SHP77 treated with DMSO at 0.1 percent for 48 hours (cell line): Measurements from ENCODE around the gene ARMC8.
"Not testable (repeated sequence)": the region's sequence is repeated elsewhere in the genome, so short reads cannot be mapped to it uniquely, and the experiment has no call there.

Experiments
- DNase-seq: peaks from one replicate; lab custom pipeline; 2025; lab: John Stamatoyannopoulos, UW

ARMC8 gene, protein sequence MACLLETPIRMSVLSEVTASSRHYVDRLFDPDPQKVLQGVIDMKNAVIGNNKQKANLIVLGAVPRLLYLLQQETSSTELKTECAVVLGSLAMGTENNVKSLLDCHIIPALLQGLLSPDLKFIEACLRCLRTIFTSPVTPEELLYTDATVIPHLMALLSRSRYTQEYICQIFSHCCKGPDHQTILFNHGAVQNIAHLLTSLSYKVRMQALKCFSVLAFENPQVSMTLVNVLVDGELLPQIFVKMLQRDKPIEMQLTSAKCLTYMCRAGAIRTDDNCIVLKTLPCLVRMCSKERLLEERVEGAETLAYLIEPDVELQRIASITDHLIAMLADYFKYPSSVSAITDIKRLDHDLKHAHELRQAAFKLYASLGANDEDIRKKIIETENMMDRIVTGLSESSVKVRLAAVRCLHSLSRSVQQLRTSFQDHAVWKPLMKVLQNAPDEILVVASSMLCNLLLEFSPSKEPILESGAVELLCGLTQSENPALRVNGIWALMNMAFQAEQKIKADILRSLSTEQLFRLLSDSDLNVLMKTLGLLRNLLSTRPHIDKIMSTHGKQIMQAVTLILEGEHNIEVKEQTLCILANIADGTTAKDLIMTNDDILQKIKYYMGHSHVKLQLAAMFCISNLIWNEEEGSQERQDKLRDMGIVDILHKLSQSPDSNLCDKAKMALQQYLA

DNA sequence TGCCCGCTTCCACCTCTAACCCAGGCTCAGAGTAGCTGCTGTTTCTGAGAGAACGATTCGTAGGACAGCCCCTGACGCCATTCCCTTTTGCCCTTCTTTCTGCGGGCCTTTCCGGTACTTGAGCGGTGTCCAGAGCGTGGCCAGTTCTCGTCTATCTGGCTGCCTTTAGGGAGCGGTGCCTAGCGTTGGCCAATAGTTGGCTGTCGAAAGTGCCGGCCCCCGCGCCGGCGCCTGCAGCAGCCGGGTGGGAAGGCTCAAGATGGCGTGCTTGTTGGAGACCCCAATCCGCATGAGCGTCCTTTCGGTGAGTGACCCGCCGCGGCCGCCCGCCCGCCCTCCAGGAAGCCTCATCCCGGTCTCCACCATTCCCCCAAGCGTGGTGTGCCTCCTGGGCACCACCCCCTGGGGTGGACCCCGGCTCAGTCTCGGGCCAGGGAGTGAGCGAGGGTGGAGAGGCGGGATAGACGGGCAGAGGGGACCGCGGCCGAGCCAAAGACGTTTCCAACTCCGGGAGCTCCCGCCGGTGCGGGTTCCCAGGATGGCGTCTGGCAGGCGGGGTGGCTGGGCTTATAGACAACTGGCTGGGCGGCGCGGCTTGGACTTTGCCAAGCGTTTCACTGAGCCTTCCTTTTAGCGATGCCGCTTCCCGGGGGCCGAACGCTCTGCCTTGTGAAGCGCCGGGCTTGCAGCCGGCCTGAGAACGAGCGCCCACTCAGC is at the start of gene ARMC8:
Gene ARMC8, plus strand, starts transcription at position 6 of the 717 bp plus-strand sequence. Its CDS starts 254 bp downstream, at position 260.
- peak; percentile 82 for DNase-seq

DNA sequence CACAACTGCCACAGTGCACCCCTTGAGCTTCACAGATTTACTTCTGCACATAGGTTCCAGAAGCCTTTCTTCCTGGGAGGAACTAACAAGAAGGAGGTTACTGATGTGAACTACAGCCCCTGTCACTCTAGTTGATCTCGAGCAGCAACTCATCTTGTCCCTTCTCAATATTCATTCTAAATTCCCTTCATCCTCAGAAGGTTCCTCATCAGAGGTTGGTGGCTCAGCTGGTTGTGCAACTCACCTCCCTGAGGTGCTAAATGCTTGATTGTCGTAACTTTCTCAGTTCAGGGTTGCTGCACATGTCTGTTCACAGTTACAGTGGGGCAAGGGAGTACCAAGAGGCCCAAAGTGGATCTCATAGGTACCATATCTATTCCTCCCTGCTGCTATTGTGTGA is 49.2 kb upstream of the ARMC8 start:
- DNase-seq = no peak

DNA sequence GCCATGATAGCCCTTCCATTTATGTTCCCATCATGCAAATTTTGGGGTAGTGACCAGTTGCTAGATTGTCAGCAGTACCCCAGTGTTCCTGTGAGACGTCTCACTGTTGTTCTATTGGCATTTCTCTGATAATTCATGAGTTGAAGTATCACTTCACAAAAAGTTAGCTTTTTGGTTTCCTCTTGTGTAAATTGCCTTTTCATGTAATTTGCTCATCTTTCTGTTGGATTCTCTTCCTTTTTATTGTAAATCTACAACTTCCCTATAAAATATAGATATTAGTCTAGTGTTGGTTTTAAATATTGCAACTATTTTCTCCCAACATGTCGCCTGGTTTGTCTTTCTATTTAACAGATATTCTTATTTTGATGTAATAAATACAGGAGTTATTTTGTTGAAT is 47.4 kb upstream of the ARMC8 start:
- DNase-seq = no peak

DNA sequence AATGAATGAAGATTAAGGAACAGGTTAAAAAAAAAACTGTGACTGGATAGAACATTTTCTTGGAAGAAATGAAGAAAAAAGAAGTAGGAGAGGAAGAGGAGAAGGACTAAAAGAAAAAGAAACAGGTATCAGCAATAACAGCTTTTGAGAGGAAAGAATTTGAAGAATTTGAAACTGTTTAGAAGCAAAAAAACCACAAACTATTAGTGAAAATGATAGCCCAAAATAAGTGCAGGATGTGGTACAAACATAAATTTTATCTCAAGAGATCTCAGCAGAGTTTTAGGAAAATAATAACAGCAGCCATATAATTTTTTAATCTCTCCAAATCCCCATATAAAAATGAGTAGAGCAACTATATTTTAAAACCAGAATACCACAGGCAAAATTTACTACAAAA is 46.2 kb upstream of the ARMC8 start:
- DNase-seq = no peak

DNA sequence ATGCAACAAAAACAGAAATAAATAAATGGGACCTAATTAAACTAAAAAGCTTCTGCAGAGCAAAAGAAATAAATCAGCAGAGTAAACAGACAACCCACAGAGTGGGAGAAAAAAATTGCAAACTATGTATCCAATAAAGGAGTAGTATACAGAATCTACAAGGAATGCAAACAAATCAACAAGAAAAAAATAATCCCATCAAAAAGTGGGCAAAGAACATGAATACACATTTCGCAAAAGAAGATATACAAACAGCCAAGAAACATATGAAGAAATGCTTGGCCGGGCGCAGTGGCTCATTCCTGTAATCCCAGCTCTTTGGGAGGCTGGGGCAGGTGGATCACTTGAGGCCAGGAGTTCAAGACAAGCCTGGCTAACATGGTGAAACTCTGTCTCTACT is 44.9 kb upstream of the ARMC8 start:
- not testable (repeated sequence) for DNase-seq

DNA sequence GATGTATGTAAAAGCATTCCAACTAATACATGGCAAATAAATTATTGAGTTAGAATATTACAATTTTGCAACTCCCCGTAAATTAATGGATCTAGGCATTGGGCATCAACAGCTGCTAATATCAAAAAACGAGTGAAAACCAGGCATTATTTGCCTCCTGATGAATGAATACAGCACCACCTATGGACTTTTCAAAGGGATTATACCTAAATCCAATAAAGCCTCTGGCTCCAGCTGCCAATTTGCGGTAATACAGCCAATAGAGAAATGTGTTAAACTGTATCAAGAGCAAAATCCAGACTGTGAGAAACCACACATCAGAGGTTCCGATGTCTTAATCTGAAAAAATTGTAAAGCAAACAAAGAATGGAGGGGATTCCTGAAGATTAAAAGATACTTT is 38.6 kb upstream of the ARMC8 start:
- DNase-seq = no peak

DNA sequence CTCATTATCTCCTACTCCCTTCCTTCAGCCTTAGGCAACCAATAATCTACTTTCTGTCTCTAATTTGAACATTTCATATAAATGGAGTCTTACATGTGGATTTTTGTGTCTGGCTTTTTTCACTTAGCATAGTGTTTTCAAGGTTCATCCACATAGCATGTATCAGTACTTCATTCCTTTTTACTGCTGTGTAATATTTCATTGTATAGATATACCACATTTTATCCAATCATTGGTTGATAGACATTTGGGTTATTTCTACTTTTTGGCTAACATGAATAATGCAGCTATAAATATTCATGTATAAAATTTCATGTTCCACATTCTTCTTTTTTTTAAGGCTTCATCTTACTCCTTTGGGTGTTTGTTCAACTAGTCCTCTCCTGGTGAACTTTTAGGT is 32.6 kb upstream of the ARMC8 start:
- DNase-seq = no peak

DNA sequence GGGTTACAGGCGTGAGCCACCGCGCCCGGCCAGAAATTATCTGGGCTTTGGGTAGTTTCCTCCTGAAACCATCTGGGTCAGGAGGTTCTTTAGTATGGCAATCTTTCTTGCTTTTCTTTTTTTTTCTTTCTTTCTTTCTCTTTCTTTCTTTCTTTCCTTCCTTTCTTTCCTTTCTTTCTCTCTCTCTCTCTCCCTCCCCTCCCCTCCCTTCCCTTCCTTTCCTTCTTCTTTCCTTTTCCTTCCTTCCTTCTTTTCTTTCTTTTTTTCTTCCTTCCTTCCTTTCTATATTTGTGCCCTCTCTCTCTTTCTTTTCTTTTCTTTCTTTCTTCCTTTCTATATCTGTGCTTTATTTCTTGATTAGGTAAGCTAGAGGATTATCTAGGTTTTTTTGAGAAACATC is 29.4 kb upstream of the ARMC8 start:
- no peak for DNase-seq

DNA sequence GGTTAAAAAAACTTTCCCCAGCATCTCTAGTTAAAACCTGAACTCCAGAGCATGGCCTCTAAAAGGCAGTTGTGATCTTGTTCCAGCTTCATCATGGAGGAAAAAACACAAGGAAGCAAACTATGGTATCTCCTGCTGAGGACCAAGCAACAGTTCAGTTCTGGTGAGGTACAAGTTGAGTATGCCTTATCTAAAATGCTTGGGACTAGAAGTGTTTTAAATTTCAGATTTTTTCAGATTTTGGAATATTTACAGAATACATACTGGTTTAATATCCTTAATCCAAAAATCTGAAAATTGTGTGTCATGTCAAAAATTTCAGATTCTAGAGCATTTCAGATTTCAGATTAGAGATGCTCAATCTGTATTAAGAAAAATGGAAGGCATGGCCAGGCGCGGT is 22.0 kb upstream of the ARMC8 start:
- DNase-seq = no peak

DNA sequence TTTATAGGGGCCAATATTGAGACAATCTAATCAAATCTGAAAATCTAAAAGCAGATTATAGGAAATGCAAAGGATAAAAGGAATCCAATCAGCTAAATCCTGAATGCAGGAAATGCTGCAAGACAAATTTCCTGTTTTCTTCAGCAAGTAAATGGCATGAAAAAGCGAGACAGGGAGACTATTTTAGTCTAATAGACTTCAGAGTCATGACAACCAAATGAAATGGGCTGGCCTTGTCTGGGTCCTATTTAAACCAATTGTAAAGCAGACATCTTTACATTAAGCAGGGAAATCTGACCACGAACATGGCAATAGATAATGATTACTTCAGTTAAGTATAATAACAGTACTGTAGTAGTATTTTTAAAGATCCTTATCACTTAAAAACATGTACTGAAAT is 14.5 kb upstream of the ARMC8 start:
- no peak for DNase-seq

DNA sequence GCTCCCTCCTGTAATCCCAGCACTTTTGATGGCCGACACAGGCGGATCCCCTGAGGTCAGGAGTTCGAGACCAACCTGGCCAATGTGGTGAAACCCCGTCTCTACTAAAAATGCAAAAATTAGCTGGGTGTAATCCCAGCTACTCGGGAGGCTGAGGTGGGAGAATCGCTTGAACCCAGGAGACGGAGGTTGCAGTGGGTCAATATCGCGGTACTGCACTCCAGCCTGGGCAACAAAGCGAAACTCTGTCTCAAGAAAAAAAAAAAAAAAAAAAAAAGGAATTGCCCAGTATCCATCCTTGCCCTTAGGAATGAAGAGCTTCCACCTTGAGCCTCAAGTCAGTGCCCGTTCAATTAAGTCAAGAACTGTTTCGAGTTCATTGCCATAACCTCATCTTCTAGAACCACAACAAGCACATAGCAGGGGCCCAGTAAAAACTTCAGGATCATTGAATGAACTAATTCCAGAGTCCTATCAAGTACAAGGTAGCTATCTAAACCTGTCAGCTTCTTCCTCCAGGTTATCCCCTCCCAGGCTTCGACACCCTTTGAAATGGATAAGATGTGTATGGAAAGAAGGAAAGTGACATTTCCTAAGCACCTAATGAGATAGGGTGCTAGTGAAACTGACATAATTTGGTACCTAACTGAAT is 13.2 kb upstream of the ARMC8 start:
- no peak for DNase-seq

DNA sequence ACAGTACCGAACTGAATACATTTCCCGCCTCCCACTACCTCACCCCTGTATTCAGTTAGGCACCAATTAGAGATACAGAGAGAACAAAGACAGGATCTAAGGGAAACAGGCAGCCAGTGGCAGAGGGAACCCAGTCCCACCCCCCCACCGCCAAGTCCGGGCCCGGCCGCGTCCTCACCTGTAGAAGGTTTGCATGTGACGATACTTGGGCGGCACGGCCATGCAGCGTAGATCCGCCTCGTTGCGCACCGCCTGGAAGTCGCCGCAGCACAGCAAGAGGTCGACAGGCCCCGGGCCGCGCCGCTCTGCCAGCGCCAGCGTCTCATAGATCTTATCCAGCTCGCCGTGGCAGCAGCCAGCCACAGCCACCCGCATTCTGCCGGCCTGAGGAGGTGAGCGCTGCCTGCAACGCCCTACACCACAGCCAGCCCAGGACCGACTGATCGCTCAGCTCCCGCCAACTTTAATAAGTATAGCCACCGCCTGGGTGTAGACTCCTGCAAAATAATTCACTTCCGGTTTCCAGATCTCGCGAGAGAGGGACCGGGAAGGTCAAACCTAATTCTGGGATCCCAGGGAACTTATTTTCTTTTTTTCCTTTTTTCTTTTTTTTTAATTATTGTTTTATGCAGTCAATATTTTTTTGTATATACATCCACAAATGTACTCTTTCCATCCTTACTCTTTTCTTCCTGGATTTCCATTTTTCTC is 12.5 kb upstream of the ARMC8 start, which contains the start of gene DBR1:
Gene DBR1, minus strand, starts transcription at position 501 of the 711 bp plus-strand sequence. Its CDS starts 126 bp downstream, at position 375.
- peak; percentile 84 for DNase-seq

DNA sequence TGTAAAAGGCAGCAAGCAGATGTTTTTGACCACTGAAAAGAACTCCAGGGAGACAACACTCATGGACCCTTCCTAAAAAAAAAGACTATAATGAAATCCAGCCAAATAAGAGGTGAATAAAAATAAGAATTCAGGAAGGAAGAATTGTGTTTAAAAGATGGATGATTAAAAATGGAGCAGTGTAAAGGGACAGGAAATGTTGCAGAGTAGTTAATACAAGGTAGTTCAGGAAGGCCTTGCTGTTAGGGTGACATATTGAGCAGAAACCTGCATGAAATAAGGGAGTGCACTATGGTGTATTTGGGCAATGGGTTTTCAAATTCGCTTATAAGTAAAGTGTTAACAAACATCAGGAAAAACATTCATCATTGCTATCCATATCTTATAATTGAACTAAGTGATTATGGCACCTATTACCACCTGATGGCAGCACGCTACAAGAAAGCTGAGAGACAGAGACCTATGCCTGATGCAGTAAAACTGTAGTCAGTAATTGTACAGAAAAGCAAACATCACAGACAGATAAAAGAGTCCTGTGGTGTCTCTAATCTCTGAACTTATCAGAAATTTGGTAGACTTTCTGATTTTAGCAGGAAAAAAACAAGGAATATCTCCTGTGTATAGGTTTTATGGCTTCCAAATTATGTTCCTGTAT is 6.6 kb upstream of the ARMC8 start:
- peak; percentile 54 for DNase-seq

DNA sequence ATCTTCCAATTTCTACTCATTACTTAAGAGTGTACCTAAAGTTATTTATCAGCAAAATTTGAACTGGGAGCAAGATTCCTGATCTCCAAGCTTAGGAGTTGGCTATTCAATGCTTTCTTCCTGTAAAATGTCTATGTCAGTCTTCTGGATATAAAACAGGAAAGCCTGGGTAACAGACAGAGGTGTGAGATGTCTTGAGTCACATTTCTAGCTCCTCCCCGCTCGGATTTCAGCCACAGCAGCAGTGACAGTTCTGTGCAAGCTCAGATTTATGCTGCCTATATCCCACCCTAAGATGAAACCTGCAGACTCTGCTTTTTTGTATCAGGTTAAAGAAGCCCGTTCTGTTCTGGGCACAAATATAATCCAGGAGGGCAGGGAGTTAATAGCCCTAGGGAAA is 2.1 kb upstream of the ARMC8 start:
- DNase-seq = no peak

DNA sequence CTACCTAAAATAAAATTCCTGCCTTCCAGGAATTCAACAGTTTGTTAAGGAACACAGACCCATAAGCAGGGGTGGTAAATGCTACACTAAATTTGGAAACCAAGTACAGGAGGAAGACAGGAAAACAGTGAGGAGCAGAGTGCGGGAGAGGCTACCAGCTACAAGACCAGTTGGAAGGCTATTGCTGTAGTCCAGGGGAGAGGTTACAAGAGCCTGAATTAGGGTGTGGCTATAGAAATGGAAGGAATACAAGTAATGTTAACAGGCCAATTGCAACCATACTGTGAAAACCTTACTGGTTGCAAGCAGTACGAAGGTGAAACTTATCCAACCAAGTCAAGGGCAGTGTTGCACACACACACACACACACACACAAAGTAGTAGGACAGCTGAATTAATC is 880 bp upstream of the ARMC8 start:
- no peak for DNase-seq

DNA sequence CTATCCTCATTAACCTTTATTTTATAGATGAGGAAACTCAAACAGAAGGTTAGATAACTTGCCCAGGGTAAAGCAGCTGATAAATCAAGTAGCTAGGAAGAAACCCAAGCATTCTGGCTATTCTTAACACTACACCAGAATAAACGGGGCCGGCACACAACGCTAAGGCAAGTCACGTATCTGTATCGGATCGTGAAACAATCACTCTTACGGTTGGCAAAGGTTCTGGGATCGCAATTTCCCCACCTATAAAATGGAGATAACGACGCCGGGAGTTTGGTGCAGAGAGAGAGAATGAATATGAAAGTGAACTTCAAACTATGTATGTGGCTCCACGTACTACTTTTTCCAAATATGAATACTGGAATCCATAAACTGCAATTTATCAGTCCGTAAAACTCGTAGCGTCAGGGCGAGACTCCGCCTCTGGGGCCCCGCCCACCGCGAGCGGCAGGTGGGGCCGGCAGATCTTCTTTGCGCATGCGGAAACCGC is 252 bp upstream of the ARMC8 start:
- no peak for DNase-seq

DNA sequence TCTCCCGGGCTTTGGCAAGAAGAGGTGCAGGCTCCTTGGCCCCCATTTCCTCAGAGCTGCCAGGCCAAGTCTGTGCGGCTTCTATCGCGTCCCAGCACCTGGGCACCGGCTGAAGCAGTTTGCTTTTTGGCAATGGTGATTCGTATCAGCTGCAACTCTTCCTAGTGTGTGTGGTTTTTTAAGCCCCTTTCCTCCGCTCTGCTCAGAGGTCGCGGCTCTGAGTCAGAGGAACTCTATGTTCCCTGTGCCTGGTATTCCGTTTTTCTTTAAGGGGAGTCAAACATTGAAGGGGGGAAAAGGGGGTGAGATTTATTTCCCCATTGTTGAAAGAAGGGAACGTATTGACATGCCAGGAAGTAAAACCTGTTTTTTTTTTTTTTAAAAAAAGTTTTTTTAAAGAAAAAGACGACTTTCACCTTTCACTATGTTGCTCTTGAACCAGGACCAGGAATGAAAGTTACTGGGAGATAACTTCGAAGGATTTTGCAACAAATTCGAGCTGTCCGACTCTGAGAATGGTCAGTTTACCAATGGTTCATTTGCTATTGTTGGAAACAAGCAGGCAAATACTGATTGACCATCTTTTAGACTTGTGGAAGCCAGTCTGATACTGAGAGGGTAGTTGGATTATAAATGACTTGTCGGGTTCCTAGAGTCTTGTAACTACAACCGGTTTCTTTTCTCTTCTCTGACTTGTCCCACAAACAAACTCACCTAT is 1.1 kb downstream of the ARMC8 start:
- no peak for DNase-seq

DNA sequence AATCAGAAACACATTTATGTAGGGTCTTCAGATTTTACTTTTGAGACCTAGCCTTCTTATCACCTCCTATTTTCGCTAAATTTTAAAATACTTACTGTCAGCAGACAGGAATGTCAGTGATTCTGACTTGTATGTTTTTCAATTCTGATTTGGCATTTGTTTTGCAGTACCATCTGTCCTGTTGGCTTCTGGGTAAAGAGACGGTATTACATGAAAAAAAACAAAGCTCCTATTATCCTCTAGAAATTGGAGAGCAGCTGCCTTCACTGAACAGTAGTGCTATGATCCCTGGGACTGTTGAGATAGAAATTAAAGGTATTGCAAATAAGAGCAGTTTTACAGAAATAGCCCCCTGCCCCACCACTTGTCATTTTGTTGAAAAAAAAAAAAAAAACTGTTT is 8.4 kb downstream of the ARMC8 start:
- no peak for DNase-seq

DNA sequence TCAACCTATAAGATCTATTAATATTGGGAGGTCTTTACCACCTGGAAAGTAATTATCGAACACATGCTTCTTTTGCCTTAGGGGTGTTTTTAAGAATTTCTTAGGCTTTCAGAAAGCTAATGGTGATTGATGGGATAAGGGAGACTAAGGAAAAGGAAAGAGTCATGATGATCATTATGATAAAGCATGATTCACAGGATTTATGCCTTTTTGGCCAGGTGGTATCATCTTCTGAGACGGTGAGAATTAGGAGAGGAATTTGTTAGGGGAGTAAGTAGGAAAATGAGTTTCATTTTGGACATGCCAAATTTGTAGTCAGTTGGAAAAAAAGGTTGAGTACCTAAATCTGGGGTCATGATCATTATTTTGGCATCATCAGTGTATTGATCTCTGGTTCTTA is 8.9 kb downstream of the ARMC8 start:
- DNase-seq = no peak

DNA sequence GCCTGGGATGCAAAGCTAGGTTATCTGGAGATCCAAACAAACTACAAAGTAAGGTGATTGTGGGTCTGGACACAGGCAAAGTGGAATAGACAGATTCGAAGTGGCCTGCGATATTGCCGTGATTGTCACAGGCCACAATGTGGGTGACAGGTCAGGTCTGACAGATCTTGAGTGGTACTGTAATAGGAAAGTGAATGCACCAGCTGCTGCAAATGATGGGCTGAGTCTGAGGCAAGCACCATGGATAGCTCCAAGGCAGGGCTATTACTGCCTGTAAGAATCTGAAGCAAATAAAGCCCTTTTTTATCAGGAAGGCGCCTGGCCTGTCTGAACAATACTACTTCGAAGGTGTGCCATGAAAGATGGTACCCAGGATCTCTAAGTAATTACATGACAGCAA is 10.0 kb downstream of the ARMC8 start:
- no peak for DNase-seq
